ENCODE data around the gene USP31. TPM values are rescaled to one million over a fixed set of nuclear protein-coding genes. Genes with fewer than 3 reads are reported as not detected.

USP31 gene
- total and polyA plus RNA-seq, 2 of the 13 experiments (the other 11 are each of a cell fraction or from before 2014, with no cell fraction given) = 22.5 to 23.3 TPM

GRCh38 chr16:23141959-23142740 is 7.1 kb downstream of the USP31 start (continued):
- TF ChIP-seq HMGXB4 (CRISPR knock-in tag; IDR thresholded peaks at IDR 0.05; ENCODE audit: borderline replicate concordance in 1 of 2, low read depth in 1 of 2) (no peak), FUBP1 (CRISPR knock-in tag; IDR thresholded peaks at IDR 0.05; ENCODE audit: borderline replicate concordance) (no peak), NKX3-1 (CRISPR knock-in tag; IDR thresholded peaks at IDR 0.05) (no peak), ZFP37 (CRISPR knock-in tag; IDR thresholded peaks at IDR 0.05; ENCODE audit: borderline replicate concordance) (no peak), STAT5B (CRISPR knock-in tag; IDR thresholded peaks at IDR 0.05) (no peak), CBX2 (IDR thresholded peaks at IDR 0.05; ENCODE audit: low read depth, low read length) (no peak), CBX2 (CRISPR knock-in tag; IDR thresholded peaks at IDR 0.05; ENCODE audit: low read depth) (no peak), FOSL1 (CRISPR knock-in tag; IDR thresholded peaks at IDR 0.05; ENCODE audit: borderline replicate concordance) (no peak), ZNF510 (CRISPR knock-in tag; IDR thresholded peaks at IDR 0.05; ENCODE audit: low read depth) (0 out of 2 replicates have a peak, but pooled peaks have one; percentile 10), ARID2 (CRISPR knock-in tag; IDR thresholded peaks at IDR 0.05; ENCODE audit: borderline replicate concordance) (no peak), RELA (CRISPR knock-in tag; IDR thresholded peaks at IDR 0.05) (no peak), NFYC (CRISPR knock-in tag; IDR thresholded peaks at IDR 0.05) (peak; percentile 26; the same call in 1 of the 2 replicates), ZNF788 (CRISPR knock-in tag; IDR thresholded peaks at IDR 0.05; ENCODE audit: borderline replicate concordance) (peak; percentile 31; the same call in 1 of the 2 replicates), ASH2L (IDR thresholded peaks at IDR 0.05; ENCODE audit: insufficient read length, low read depth, low read length) (peak; percentile 78), NPAS2 (CRISPR knock-in tag; IDR thresholded peaks at IDR 0.05; ENCODE audit: borderline replicate concordance) (no peak), ZNF251 (CRISPR knock-in tag; IDR thresholded peaks at IDR 0.05) (no peak), ZNF512 (CRISPR knock-in tag; IDR thresholded peaks at IDR 0.05) (no peak), CBFB (CRISPR knock-in tag; IDR thresholded peaks at IDR 0.05) (no peak), ETS1 (CRISPR knock-in tag; IDR thresholded peaks at IDR 0.05) (no peak), PRMT3 (CRISPR knock-in tag; IDR thresholded peaks at IDR 0.05; ENCODE audit: borderline replicate concordance, low read depth) (no peak), SYNCRIP (IDR thresholded peaks at IDR 0.05; ENCODE audit: insufficient read depth, low read depth, low read length) (no peak), ZSCAN30 (CRISPR knock-in tag; IDR thresholded peaks at IDR 0.05) (no peak), ZBTB7B (CRISPR knock-in tag; IDR thresholded peaks at IDR 0.05) (peak; percentile 72; the same call in 1 of the 2 replicates), ZNF709 (CRISPR knock-in tag; IDR thresholded peaks at IDR 0.05) (no peak)

All from HepG2 (cell line).